ENCODE measurements around the gene ATF3. TPM values are rescaled to one million over a fixed set of nuclear protein-coding genes. Genes with fewer than 3 reads are reported as not detected.

Gene ATF3
- total RNA-seq, 2 experiments from 2014 or later, result 12.1 to 12.5 TPM

DNA sequence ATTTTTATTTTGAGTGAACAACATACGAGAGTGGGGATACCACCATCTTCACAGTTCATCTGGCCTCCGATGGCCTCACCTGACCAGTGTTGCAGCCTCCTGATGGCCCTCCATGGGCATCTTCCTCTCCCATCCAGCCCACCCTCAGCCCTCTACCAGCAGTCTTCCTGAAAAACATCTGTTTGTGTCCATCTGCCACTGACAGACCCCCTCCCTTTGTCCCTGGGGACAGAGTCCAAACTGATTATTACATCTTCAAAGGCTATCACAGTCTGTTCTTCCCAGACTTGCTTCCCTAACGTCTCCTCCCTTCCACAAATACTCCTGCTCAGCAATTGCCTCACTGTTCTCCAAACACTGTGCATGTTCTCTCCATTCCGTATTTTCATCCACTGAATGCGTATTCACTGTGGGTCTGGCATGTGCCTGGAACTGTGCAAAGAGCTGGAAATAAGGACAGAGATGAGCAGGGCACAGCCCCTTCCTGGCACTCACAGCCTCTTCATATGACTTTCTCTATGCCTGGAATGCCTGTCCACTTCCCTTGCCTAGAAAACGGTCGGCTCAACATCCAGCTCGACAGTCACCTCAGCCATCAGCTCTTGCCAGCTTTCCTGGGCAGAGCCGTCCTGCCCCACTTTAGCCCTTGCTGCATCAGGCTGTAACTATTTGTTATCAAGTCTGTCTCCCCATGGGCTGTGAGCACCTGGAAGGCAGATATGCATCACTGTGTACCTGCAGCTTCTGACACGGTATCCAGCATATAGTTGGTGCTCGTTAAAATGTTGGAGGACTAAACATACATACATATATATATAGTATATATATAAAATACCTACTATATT, 8.3 kb upstream of the ATF3 start:
- H3K4me3 Mint-ChIP-seq, result no peak overlapping the region
- peaks cover 25% of the 10 kb centered on the region for H3K4me1 Mint-ChIP-seq (ENCODE audit: low read depth)
- peak; percentile 16 for DNase-seq
- H3K9me3 Mint-ChIP-seq (ENCODE audit: insufficient read depth), result no peaks in the 10 kb centered on the region
- CTCF ChIA-PET, result no interaction called here
- no peak overlapping the region for H3K27ac Mint-ChIP-seq
- peaks cover 49% of the 10 kb centered on the region for H3K27me3 Mint-ChIP-seq (ENCODE audit: low read depth)
- ATAC-seq, result no peak
- peaks cover 5% of the 10 kb centered on the region for H3K36me3 Mint-ChIP-seq (ENCODE audit: low read depth)
- POLR2A ChIA-PET, result interaction anchor here (5.0 kb wide), 1 partner anchor 8 kb away, joined by 67 read pairs; the partner anchor contains the start of gene ATF3

DNA sequence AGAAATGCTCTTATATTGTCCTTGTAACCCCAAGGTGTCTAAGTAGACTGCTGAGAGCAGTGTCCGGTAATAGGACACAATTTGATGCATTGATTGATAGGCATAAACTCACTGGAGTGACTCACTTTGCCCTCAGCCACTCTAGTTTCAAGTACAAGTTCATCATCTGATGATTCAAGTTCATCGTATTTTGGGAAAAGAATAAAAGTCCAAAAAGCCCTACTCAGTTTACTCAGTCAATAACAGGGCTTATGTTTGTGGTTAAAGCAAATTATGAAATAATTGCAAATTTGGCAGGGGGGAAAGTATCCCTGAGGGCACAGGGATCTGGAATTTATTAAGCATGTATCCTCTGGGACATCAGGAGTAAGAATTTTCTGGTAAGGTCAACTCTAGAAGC, 7.6 kb upstream of the ATF3 start:
- ATAC-seq, result no peak

DNA sequence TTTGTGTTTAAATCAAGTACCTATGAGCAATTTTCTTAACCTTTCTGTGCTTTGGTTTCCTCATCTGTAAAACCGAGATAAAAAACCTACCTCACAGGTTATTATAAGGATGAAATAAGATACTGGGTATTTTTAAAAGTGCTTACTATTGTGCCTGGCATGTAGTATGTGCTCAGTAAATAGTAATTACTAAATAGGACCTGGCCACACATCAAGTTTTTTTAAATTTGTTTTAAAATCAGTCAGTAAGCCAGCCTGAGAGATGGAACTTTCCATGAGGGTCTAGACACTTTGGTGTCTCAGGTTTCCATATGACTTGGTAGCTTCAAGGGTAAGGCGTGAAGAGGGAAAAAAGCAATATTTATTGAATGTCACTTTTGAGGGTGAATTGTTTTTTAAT, 7.0 kb upstream of the ATF3 start:
- no peak for ATAC-seq
- ChIA-PET CTCF (no interaction called here), POLR2A (no interaction called here)
- peak; percentile 12 for DNase-seq
- H3K36me3 Mint-ChIP-seq (ENCODE audit: low read depth), result peaks cover 5% of the 10 kb centered on the region
- H3K27me3 Mint-ChIP-seq (ENCODE audit: low read depth), result peaks cover 61% of the 10 kb centered on the region
- no peak overlapping the region for H3K27ac Mint-ChIP-seq
- H3K4me1 Mint-ChIP-seq (ENCODE audit: low read depth), result peaks cover 24% of the 10 kb centered on the region
- no peak overlapping the region for H3K4me3 Mint-ChIP-seq
- H3K9me3 Mint-ChIP-seq (ENCODE audit: insufficient read depth), result no peaks in the 10 kb centered on the region

More for the DNA sequence above, 7.6 kb upstream of the ATF3 start:
- CTCF ChIA-PET, result no interaction called here
- H3K4me1 Mint-ChIP-seq (ENCODE audit: low read depth), result peaks cover 24% of the 10 kb centered on the region
- H3K9me3 Mint-ChIP-seq (ENCODE audit: insufficient read depth), result no peaks in the 10 kb centered on the region
- H3K4me3 Mint-ChIP-seq, result no peak overlapping the region
- DNase-seq, result peak; percentile 20
- POLR2A ChIA-PET, result interaction anchor here (5.0 kb wide), 1 partner anchor 7 kb away, joined by 67 read pairs; the partner anchor contains the start of gene ATF3
- H3K27me3 Mint-ChIP-seq (ENCODE audit: low read depth), result peaks cover 56% of the 10 kb centered on the region
- peaks cover 5% of the 10 kb centered on the region for H3K36me3 Mint-ChIP-seq (ENCODE audit: low read depth)
- no peak overlapping the region for H3K27ac Mint-ChIP-seq

DNA sequence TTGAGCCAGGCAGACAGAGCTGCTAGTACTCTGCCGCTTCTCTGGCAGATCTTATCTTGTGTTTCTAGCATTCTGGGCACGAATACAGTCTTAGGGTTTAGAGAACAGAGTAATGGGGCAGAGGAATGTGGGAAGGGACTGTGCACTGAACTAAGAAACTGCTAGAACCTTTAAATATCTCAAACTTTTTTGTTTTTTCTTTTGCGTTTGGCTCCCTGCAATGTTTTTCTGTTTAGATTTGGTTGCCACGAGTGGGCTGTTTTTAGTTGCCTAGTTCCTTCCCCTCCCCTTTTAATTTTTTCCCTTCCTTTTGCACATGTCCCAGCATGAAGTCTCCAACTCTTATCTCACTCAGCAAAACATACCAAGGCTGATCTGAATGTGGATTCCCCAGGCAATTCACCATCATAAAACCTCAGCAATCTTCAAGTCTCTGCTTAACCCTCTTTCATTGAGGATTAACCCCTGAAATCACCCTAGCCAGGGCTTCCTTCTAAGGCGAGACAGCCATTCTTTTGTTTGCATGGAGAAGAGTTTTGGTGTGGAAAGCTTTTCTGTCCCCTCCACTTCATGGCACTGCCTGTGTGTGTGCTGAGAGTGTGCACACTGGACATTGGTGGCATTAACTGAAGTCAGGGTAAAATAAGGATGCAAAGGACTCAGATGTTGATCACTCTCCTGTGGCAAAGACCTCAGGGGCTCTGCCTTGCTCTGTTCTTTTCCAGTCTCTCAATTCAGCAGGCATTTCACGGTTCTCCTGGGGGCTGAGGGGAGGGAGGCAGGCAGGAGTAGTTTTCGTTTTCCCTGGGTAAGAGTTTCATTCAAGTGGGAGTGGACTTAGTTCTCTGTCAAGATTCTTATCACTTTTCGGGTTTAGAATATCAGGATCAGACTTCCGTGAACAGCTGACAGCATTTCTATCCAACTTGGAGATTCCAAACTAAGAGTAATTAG, 2.8 kb upstream of the ATF3 start:
- POLR2A ChIA-PET, result interaction anchor here (0.5 to 0.6 kb wide), 2 partner anchors 90 to 930 kb away, joined by 3 read pairs; partner anchors contain the start of gene NEK2
- ATAC-seq (no peak), DNase-seq (no peak)
- peaks cover 61% of the 10 kb centered on the region for H3K27me3 Mint-ChIP-seq (ENCODE audit: low read depth)
- H3K4me1 Mint-ChIP-seq (ENCODE audit: low read depth), result peaks cover 33% of the 10 kb centered on the region
- H3K27ac Mint-ChIP-seq, result no peak overlapping the region
- H3K36me3 Mint-ChIP-seq (ENCODE audit: low read depth), result peaks cover 6% of the 10 kb centered on the region
- CTCF ChIA-PET, result interaction anchor here (1.2 to 1.9 kb wide), 2 partner anchors 9 to 128 kb away, joined by 4 to 7 read pairs; no protein-coding TSS in a partner anchor
- peak overlapping the region; percentile 85 for H3K4me3 Mint-ChIP-seq
- no peaks in the 10 kb centered on the region for H3K9me3 Mint-ChIP-seq (ENCODE audit: insufficient read depth)

GRCh38 chr1:212606395-212607205, 2.0 kb upstream of the ATF3 start:
- Mint-ChIP-seq H3K36me3 (ENCODE audit: low read depth) (peaks cover 9% of the 10 kb centered on the region), H3K4me3 (peak overlapping the region; percentile 85), H3K27ac (no peak overlapping the region), H3K27me3 (ENCODE audit: low read depth) (peaks cover 54% of the 10 kb centered on the region), H3K9me3 (ENCODE audit: insufficient read depth) (no peaks in the 10 kb centered on the region), H3K4me1 (ENCODE audit: low read depth) (peaks cover 41% of the 10 kb centered on the region)
- CTCF ChIA-PET, result interaction anchor here (1.2 to 1.9 kb wide), 2 partner anchors 10 to 129 kb away, joined by 4 to 7 read pairs; no protein-coding TSS in a partner anchor
- POLR2A ChIA-PET, result interaction anchor here (0.5 to 3.4 kb wide), 4 partner anchors 8 to 571 kb away, joined by 3 to 67 read pairs (median 6); partner anchors contain the start of genes DTL and INTS7
- DNase-seq (peak; percentile 76), ATAC-seq (peak; percentile 10)

- DNase-seq, result peak; percentile 40
- H3K27ac Mint-ChIP-seq, result peak overlapping the region; percentile 85
These were observed 1.2 kb upstream of the ATF3 start for GRCh38 chr1:212607206-212607912.

GRCh38 chr1:212607913-212608391, 609 bp upstream of the ATF3 start:
- ATAC-seq, result peak; percentile 1
- Mint-ChIP-seq H3K9me3 (ENCODE audit: insufficient read depth) (no peaks in the 10 kb centered on the region), H3K4me1 (ENCODE audit: low read depth) (peaks cover 44% of the 10 kb centered on the region)

More at GRCh38 chr1:212607206-212607912, 1.2 kb upstream of the ATF3 start:
- H3K27me3 Mint-ChIP-seq (ENCODE audit: low read depth), result peaks cover 48% of the 10 kb centered on the region
- ChIA-PET POLR2A (interaction anchor here (0.6 to 3.4 kb wide), 11 partner anchors 9 to 572 kb away, joined by 3 to 67 read pairs (median 7); partner anchors contain the start of genes DTL, INTS7, NSL1 and TATDN3), CTCF (interaction anchor here (1.0 to 2.9 kb wide), 4 partner anchors 10 to 174 kb away, joined by 3 to 14 read pairs (median 7); no protein-coding TSS in a partner anchor)
- peak overlapping the region; percentile 85 for H3K4me3 Mint-ChIP-seq
- H3K36me3 Mint-ChIP-seq (ENCODE audit: low read depth), result peaks cover 9% of the 10 kb centered on the region
- H3K4me1 Mint-ChIP-seq (ENCODE audit: low read depth), result peaks cover 41% of the 10 kb centered on the region
- H3K9me3 Mint-ChIP-seq (ENCODE audit: insufficient read depth), result no peaks in the 10 kb centered on the region
- ATAC-seq, result no peak

DNA sequence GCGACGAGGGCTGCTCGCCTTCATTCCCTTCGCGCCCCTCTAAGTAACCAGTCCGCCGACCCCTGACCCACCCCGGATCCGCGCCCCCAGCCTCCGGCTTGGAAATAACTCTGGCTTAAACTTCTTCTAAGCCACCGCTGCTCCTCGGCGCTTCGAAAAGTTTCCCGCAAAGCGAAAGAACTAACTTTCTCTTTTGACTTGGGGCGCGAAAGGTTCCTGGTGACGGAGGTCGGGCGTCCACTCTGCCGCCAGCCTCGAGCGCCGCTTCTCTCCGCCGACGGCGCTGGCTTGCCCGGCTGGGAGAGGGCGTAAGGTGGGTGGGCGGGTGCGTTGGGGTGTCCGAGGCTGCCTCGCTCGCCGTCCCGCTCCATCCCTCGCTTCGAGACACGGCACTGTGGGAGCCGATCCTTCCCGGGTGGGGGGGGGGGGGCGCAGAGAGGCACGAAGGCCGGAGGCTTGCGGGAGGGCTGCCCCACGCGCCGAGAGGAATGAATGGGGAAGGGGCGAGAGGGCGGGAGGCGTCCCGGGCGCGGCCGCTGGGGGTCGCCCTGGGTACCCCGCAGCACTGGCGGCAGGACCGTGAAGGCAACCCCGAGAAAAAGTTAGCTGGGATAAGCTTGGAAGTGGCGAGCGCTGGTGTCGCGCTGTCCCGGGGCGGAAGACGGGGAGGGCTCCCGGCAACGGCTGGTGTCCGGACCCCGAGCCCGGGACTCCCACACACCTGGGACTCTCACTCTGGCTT, 569 bp downstream of the ATF3 start:
- DNase-seq, result peak; percentile 74
- ATAC-seq, result peak; percentile 20
- peaks cover 9% of the 10 kb centered on the region for H3K36me3 Mint-ChIP-seq (ENCODE audit: low read depth)
- peak overlapping the region; percentile 96 for H3K27ac Mint-ChIP-seq
- H3K4me3 Mint-ChIP-seq, result peak overlapping the region; percentile 85
- ChIA-PET CTCF (interaction anchor here (0.8 to 2.9 kb wide), 5 partner anchors 10 to 173 kb away, joined by 3 to 14 read pairs (median 4); no protein-coding TSS in a partner anchor), POLR2A (interaction anchor here (0.6 to 3.4 kb wide), 18 partner anchors 9 to 694 kb away, joined by 3 to 67 read pairs (median 5); partner anchors contain the start of genes NSL1 and TATDN3)
- H3K27me3 Mint-ChIP-seq (ENCODE audit: low read depth), result peaks cover 32% of the 10 kb centered on the region
- peaks cover 56% of the 10 kb centered on the region for H3K4me1 Mint-ChIP-seq (ENCODE audit: low read depth)
- no peaks in the 10 kb centered on the region for H3K9me3 Mint-ChIP-seq (ENCODE audit: insufficient read depth)

More at GRCh38 chr1:212607913-212608391, 609 bp upstream of the ATF3 start:
- no peak for DNase-seq
- peak overlapping the region; percentile 85 for H3K4me3 Mint-ChIP-seq
- H3K27me3 Mint-ChIP-seq (ENCODE audit: low read depth), result peaks cover 43% of the 10 kb centered on the region
- H3K36me3 Mint-ChIP-seq (ENCODE audit: low read depth), result peaks cover 9% of the 10 kb centered on the region
- H3K27ac Mint-ChIP-seq, result peak overlapping the region; percentile 96
- POLR2A ChIA-PET, result interaction anchor here (0.6 to 3.4 kb wide), 29 partner anchors 10 to 572 kb away, joined by 3 to 67 read pairs (median 5); partner anchors contain the start of genes DTL, INTS7, NSL1 and TATDN3
- CTCF ChIA-PET, result interaction anchor here (0.7 to 2.9 kb wide), 5 partner anchors 11 to 174 kb away, joined by 3 to 14 read pairs (median 3); no protein-coding TSS in a partner anchor

DNA sequence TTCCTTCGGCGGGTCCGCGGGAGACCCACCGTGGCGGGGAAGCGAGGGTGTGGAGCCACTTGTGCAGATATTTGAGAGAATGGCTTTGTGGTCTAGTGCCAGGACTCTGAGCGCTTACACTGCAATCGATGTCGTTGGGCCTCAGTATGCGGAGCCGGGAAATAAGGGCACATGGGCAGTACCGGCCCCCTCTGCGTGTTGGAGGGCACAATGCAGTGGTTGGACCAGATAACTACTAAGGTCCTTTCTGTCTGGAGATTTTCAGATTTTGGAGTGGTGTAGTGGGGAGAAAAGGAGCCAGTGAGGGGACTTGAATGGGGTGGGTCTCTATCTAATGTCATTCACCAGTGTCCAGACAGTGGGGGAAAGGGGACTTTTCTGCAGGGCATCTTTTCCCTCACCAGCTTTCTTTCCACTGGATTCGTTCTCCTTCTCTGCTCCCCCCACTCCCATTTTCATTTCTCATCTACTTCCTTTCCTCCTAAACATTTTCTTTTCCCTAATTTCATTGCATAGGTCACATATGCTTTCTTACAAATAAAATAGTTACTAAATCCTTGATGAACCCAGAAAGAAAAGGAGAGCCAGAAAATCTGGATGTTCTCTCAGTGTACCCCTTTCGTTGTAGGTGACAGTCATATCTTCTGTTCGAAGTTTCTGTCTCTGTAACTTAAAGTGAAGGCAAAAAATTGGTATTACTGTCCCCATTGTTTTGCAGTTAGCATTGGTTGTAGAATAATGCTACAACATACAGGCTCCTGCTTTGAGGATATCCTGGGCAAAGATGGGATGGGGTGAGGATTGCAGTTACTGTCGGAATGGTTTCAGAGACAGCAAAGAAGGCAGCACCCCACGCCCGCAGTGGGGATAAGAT, 1.4 kb downstream of the ATF3 start:
- Mint-ChIP-seq H3K36me3 (ENCODE audit: low read depth) (peaks cover 14% of the 10 kb centered on the region), H3K4me1 (ENCODE audit: low read depth) (peaks cover 61% of the 10 kb centered on the region)
- CTCF ChIA-PET, result interaction anchor here (0.8 to 2.9 kb wide), 4 partner anchors 9 to 172 kb away, joined by 3 to 14 read pairs (median 4); no protein-coding TSS in a partner anchor

More for the DNA sequence above, 1.4 kb downstream of the ATF3 start:
- DNase-seq (no peak), ATAC-seq (peak; percentile 0)
- H3K27me3 Mint-ChIP-seq (ENCODE audit: low read depth), result peaks cover 23% of the 10 kb centered on the region
- H3K9me3 Mint-ChIP-seq (ENCODE audit: insufficient read depth), result no peaks in the 10 kb centered on the region
- POLR2A ChIA-PET, result interaction anchor here (0.7 to 3.4 kb wide), 5 partner anchors 9 to 181 kb away, joined by 3 to 67 read pairs (median 7); partner anchors contain the start of genes NSL1 and TATDN3
- H3K4me3 Mint-ChIP-seq, result peak overlapping the region; percentile 85
- peak overlapping the region; percentile 96 for H3K27ac Mint-ChIP-seq
